DMS 273 treated with DMSO at 0.1 percent for 48 hours (cell line): ENCODE data around the gene PPFIA3.
"Not testable (repeated sequence)": the region's sequence is repeated elsewhere in the genome, so short reads cannot be mapped to it uniquely, and the experiment has no call there.

Source experiments
- DNase-seq: peaks from one replicate; lab custom pipeline; 2025; lab: John Stamatoyannopoulos, UW

The PPFIA3 gene

DNA sequence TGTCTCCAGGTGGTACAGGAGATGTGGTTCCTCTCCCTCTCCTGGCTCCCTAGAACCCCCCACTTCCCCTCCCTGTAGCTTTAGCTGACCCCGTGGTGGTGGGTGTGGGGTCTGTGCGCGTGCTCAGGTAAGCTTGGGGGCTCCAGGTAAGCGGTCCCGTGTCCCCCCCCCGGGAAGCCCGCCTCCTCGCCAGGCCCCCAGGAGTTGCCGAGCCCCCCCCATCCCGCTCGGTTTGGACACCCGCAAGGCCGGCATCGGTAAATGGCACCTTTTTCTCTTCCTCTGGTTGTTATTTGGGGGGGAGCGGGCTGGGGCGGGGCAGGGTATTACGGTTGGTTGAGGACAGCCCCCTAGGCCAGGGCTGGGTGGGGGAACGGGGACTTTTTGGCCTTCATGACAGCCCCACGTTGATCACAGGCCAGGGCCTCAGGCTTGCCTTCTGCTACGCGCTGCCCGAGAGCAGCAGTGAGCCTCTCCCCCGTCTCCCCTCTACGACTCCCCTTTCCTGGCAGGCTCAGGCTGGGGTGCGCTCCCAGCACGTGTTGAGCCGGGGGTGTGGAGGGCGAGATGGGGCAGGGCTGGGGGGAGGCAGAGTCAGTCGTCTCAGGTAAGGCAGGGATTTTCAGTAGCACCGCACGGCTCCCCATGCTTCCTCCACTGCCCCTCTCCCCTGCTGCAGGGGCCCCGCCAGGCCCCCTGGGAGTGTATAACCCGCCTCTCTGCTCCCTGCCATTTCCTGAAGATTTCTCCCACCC lies 15.8 kb upstream of the PPFIA3 start:
- no peak for DNase-seq

DNA sequence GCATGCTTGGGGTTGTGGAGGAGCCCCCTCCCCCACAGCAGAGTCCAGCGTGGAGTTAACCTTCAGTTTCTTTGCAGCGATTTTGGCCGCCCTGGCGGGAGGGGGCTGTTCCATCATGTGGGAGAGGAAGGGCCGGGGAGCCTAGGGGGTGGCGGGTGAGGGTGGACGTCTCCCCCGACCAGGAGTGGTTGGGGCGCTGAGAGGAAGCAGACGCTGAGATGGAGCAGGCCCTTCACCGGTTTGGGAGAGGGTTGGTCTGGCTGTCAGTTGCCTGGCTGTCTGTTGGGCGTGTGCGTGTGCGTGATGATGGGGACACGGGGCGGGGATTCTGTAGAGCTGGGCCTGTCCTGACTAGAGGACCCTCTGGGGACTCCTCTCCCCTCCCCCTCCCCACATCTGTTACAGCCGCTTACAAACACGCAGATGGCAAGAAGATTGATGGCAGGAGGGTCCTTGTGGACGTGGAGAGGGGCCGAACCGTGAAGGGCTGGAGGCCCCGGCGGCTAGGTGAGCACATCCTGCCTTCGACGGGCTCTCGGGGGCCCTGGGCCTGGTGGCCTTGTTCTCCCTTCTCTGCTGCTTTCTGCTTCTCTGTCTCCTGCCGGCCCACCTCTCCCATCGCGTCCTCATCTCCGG lies 15.0 kb upstream of the PPFIA3 start:
- no peak for DNase-seq

DNA sequence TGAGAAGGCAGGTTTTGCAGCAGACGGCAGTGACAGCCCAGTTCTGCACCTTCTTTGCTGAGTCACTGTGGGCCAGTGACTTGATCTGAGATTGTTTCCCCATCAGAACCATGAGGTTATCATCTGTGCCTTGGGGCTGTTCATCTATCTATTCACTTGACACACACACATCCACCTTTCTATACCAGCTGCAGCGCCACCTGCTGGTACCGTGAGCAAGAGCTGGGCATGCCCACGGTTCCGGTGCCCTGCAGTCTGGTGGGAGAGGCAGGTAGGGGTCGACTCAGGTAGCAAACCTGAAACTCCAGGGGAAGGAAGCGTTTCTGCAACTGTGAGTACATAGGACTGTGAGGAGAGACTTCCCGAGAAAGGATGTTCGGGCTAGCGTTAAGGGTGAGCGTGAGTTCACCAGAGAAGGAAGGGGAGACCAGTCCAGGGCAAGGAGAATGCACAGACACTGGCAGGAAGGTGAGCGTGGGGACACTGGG lies 12.7 kb upstream of the PPFIA3 start:
- no peak for DNase-seq

DNA sequence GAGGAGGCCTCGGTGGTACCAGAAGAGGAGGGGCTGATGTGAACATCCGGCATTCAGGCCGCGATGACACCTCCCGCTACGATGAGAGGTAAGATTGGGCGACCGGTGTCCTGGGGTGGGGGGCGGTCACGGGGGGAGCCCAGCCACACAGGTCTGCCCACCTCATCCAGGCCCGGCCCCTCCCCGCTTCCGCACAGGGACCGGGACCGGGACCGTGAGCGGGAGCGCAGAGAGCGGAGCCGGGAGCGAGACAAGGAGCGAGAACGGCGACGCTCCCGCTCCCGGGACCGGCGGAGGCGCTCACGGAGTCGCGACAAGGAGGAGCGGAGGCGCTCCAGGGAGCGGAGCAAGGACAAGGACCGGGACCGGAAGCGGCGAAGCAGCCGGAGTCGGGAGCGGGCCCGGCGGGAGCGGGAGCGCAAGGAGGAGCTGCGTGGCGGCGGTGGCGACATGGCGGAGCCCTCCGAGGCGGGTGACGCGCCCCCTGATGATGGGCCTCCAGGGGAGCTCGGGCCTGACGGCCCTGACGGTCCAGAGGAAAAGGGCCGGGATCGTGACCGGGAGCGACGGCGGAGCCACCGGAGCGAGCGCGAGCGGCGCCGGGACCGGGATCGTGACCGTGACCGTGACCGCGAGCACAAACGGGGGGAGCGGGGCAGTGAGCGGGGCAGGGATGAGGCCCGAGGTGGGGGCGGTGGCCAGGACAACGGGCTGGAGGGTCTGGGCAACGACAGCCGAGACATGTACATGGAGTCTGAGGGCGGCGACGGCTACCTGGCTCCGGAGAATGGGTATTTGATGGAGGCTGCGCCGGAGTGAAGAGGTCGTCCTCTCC lies 11.5 kb upstream of the PPFIA3 start:
- DNase-seq, result no peak

DNA sequence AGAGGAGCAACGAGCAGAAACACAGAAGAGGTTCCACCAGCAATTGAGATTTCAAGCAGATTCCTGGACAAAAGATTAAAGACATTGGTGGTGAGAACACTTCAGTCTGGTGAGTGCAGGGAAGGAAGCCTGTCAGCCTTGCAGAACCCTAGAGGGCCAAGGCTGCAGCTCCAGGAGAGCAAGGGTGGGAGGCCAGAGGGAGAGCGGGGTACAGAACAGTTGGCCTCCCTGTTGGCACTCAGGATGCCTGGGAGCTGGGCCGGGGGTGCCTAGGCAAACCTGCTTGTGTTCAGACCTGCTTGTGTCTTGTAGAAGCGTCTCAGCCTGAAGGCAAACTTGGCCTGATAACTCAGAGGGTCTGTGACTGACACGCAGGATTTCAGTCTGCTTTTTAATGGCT lies 10.3 kb upstream of the PPFIA3 start:
- DNase-seq, result no peak

DNA sequence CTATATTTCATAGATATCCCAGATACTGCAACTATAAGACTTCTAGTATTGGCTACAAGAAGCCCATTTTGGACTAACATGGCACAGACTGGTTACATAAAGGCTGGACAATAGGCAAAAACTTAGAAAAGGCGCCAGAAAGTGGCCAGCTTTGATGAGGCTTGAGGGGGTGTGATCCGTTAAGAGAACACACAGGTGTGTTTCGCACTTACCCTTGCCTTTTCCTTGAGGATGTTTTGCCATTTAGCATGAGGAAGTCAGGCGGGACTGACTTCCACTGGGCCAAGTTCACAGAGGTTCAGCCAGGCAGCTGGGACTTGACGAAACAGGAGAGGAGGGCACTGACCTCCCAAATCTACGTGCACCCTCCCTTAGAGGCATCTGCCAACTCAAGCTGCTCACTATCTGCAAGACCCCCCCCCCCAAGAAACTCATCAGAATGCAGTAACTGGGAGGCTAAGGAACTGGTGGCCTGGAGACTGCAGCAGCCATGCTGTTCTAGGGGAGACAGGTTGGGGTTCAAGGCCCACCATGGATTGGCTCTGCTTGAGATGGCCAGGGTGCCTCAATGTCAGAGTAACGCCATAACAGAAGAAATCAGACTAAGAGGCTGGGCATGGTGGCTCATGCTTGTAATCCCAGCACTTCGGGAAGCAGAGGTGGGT lies 9.6 kb upstream of the PPFIA3 start:
- no peak for DNase-seq

DNA sequence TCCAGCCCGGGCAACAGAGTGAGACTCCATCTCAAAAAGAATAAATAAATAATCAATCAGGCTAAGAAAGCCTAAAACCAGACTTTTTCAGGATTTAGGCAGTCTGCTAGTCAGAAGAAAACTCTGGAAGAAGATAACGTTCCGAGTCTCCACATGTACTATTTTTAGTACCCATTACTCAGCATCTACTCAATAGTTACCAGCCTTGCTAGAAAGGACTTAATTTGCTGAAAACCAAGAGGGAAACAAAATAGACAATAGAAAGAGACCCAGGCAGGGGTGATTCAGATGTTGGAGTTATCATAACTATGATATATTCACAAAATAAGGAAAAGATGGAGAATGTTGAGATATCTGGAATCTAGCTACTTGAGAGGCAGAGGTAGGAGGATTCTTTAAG lies 8.8 kb upstream of the PPFIA3 start:
- no peak for DNase-seq

DNA sequence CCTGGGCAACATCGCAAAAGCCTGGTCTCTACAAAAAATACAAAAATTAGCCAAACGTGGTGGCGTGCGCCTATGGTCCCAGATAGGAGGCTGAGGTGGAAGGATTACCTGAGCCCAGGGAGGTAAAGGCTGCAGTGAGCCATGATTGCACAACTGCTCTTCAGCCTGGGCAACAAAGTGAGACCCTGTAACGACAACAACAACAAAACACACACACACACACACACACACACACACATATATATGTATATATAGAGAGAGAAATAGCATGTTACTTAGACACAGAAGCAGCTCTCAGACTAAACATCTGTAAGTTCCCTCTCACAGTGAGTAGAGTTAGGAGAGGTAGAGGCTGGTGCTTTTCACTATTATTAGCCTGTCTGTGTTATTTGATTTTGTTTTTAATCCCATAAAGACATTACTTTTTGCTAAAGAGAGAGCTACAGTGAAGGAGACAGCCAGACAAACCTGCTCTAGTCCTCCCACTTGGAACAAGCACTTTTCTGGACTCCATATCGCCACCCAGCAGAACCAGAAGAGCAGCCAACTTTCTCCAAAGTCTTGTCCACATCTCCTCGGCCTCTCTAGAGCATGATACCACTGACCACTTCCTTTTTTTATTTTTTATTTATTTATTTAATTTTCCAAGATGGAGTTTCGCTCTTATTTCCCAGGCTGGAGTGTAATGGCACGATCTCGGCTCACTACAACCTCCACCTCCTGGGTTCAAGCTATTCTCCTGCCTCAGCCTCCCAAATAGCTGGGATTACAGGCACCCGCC lies 7.9 kb upstream of the PPFIA3 start:
- DNase-seq, result no peak

DNA sequence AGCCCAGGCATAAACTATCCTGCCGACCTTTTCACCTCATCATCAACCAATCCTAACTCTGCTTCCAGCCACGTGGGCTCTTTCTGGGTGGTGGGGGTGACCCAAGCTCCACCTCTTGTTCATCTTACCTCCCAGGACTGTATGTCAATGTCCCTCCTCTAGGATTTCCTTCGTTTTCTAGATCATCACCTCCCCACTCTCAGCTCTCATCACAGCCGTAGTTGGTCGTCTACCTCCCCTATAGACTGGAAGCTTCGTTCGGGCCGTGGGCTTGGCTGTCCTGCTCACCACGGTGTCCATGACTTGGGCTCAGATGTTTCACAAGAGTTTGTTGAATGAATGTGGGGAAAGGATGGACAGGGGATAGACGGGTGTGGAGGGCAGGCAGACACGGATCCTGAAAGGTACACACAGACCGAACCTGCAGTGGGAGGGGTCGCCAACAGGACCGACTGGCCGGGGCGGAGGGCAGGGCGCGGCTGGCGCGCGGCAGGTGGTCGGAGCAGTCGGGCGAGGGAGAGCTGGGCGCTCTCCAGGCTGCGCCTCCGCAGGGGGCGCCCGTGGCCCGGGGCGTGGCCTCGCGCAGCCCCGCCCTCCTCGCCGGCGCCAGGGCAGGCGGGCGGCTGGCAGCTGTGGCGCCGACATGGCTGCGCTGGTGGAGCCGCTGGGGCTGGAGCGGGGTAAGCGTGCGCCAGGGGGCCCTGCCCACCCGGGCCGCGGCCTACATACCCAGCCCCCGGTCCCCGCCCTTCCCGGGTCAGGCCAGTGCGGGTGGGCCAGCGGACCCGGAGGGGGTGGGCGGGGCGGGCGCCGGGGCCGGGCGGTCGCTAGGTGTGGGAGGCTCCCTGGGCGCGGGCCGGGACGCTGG lies 5.3 kb upstream of the PPFIA3 start, which contains the start of gene LIN7B:
Gene LIN7B, plus strand, starts transcription at position 609 of the 868 bp plus-strand sequence. Its CDS starts 35 bp downstream, at position 644.
- DNase-seq, result peak; percentile 55

DNA sequence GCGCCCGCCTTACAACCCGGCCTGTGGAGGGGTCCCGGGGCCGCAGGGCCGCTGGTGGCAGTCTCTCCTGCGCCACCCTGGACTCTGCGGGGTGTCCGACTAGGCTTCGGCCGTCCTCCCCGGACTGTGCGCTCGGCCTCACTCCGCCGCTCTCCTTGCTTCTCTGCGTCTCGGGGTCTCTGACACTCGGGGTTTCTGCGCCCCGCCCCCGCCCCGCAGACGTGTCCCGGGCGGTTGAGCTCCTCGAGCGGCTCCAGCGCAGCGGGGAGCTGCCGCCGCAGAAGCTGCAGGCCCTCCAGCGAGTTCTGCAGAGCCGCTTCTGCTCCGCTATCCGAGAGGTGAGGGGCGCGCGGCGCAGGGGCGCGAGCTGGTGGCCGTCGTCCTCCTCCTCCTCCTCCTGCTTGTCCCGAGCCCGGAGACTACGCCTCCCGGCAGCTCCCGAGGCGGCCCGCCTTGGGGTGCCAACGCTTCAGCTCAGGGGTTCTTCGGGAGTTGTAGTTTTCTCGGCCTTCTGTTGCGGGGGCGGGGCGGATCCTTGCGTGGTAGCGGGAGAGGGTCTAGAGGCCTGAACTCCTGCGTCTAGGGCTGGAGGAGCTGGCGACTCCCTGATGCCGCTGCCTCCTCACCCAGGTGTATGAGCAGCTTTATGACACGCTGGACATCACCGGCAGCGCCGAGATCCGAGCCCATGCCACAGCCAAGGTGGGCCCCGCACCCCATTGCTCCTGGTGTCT lies 4.5 kb upstream of the PPFIA3 start:
- peak; percentile 50 for DNase-seq

DNA sequence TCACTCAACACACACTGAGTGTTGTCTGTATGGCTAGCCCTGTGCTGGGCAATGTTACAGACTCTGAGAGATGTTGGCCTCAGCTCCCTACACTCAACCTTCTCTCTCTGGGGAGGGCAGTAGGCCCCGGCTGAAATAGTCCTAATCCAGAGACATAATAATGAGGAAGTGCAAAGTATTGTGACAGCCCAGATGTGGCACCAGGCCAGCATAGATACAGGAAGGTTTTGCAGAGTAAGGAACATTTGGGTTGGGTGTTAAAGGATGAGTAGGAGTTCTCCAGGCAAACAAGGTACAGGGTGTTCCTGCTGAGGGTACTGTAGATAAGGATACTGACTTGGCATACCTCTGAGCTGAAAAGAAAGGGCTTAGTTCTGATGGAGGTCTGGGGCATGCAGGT lies 2.8 kb upstream of the PPFIA3 start:
- no peak for DNase-seq

DNA sequence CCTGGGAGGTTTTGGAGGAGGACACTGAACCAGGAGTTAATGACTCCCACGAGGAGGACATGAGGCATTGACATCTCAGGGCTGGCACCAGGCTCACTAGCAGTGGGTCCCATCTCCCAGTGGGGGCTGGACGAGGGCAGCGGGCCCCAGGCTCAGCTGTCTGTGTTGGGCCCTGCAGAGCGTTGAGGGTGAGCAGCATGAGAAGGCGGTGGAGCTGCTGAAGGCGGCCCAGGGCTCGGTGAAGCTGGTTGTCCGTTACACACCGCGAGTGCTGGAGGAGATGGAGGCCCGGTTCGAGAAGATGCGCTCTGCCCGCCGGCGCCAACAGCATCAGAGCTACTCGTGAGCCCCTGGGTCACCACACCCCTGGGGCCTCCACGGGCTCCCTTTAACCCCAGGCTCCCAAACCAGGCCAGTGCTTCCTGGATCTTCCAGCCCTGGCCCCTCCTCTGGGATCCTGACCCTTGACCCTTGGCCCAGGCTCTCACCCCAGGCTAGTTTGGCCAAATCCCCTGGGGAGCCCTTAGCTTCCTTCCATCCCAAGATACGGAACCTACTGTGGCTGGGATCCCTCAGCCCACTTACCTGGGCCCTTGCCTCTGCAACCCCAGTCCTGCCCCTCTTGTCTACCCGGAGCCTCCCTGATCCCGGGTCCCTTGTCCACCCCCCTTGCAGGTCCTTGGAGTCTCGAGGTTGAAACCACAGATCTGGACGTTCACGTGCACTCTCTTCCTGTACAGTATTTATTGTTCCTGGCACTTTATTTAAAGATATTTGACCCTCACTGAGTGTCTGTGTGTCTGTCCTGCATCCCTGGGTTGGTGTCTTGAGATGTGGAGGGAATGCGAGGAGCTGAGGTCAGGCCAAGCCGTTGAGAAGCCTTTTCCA lies 1.4 kb upstream of the PPFIA3 start:
- no peak for DNase-seq

DNA sequence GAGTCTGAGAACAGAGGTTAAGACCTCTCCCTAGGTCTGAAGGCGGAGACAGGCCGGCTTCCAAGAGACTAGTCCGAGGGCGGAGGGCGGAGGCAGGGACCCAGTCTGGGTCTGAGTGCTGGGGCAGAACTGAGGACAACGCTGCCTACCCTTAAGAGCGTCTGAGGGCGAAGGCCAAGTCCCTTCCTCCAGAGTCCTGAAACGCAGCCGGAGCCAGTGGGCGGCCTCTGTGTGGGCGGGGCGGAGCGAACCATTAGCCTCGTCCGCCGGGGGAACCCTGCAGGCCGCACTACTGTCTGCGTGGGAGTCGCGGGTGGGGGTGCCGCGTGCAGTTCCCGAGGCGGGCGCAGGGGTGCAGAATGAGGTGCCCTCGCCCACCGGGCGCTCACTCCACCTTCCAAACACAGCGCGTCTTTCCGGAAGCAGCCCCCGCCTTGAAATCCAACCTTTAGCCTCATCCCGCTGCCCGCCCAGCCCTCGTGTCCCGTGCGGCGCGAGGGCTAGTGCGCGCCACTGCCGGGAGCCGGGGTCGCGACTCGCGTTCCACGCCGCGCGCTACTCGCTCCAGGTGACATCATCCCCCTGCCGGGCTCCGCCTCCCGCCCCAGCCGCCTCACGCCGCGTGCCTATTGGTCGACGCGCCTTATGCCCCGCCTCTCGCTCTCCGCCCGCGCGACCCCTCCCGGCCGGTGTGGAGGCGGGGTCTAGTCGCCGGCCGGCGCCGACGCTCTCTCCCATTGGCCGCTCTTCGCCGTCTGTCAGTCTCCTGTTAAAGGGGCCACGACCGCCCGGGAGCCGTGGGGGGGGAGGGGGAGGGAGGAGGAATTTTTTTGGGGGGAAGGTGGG lies 556 bp upstream of the PPFIA3 start, which contains the start of gene C19orf73:
Gene C19orf73, minus strand, starts transcription at position 579 of the 846 bp plus-strand sequence. Its CDS starts 121 bp downstream, at position 458.
- peak; percentile 82 for DNase-seq

DNA sequence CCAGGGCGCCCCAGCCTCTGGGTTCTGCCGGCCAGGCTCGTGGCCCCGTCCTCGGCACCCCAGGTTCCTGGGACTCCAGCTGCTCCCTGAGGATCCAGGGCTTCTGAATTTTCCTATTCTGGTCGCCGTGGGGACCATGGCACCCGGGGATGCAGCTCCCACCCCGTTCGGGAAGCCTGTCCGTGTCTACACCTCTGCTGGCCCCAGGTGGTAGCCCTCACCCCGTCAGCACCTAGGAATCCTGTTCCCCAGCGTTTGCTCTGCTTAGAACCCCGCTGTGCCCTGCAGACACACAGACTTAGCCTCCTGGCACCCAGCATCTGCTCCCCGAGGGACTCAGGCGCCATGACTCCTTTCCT lies 960 bp downstream of the PPFIA3 start:
- DNase-seq, result no peak

DNA sequence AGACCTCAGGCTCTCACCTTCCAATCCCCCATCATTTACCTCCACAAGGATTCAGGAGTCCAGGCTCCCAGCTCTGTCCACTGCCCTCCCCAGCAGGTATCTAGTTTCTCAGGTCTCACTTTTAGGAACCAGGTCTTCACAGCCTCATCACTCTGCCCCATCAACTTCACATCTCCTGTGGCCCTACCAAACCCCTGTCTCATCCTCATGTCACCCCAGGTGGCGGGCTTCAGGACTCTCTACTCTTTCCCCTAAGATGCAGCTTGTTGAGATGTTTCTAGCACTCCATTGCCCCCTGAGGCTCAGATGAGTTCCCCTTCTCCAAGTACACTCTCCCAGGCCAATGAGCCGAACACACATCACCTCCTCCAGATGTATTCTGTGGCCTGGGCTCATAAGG lies 1.5 kb downstream of the PPFIA3 start:
- DNase-seq, result no peak

DNA sequence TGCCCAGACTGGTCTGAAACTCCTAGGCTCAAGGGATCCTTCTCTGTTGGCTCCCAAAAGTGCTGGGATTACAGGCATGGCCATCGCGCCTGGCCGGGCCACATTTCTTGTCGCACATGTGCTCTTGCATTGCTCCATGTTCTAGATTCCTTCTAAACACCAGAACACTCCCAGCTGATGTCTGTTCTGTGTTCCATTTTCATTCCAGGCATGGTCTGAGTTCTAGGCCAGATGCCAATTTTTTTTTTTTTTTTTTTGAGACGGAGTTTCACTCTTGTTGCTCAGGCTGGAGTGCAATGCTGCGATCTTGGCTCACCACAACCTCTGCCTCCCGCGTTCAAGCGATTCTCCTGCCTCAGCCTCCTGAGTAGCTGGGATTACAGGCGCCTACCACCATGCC lies 2.5 kb downstream of the PPFIA3 start:
- not testable (repeated sequence) for DNase-seq

DNA sequence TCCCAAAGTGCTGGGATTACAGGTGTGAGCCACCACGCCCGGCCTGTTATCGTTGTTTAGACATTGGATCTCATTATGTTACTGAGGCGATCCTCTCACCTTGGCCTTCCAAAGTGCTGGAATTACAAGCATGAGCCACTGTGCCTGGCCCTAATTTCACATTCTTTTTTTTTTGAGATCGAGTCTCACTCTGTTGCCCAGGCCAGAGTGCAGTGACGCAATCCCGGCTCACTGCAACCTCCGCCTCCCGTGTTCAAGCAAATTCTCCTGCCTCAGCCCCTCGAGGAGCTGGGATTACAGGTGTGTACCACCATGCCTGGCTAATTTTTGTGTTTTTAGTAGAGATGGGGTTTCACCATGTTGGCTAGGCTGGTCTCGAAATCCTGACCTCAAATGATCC lies 3.9 kb downstream of the PPFIA3 start:
- DNase-seq, result not testable (repeated sequence)
